ENCODE data around the gene DEFB132.

Gene DEFB132

DNA sequence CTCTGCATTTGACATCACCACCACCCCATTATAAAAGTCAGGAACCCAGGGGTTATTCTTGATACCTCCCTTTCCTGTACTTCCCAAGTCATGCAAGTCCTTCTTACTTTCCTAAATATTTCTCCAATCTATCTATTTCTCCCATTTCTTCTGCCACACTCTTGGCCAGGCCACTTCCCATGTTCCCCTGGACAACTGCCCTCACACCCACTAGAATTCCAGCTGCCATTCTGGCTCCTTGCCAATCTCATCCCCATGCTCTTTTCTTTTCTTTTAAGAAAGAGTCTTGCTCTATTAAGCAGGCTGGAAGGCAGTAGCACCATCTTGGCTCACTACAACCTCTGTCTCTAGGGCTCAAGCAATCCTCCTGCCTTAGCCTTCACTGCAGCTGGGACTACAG, 15.2 kb downstream of the DEFB132 start:
- Histone ChIP-seq H3K36me3 (ENCODE audit: low read length) (no peaks in the 10 kb centered on the region), H4K20me1 (ENCODE audit: low read depth, low read length) (no peaks in the 10 kb centered on the region), H3K9me2 (replicated peaks; ENCODE audit: insufficient read depth, low read length) (no peaks in the 10 kb centered on the region), H3K9me3 (ENCODE audit: insufficient read depth, low read length) (no peaks in the 10 kb centered on the region), H3K27ac (ENCODE audit: low read depth, low read length) (no peak overlapping the region), H3K9ac (ENCODE audit: low read length) (no peak overlapping the region), H3K4me2 (ENCODE audit: low read depth, low read length, poor library complexity, severe bottlenecking) (no peak overlapping the region), H3K27me3 (ENCODE audit: low read length) (no peaks in the 10 kb centered on the region), H2AFZ (ENCODE audit: low read depth, low read length, severe bottlenecking) (no peak overlapping the region), H3F3A (ENCODE audit: insufficient read depth) (no peaks in the 10 kb centered on the region), H3K4me3 (ENCODE audit: insufficient read depth, low read length, poor library complexity, severe bottlenecking) (no peak overlapping the region), H3K79me2 (ENCODE audit: insufficient read depth, low read length) (no peaks in the 10 kb centered on the region)
- TF ChIP-seq, protein P1, sequence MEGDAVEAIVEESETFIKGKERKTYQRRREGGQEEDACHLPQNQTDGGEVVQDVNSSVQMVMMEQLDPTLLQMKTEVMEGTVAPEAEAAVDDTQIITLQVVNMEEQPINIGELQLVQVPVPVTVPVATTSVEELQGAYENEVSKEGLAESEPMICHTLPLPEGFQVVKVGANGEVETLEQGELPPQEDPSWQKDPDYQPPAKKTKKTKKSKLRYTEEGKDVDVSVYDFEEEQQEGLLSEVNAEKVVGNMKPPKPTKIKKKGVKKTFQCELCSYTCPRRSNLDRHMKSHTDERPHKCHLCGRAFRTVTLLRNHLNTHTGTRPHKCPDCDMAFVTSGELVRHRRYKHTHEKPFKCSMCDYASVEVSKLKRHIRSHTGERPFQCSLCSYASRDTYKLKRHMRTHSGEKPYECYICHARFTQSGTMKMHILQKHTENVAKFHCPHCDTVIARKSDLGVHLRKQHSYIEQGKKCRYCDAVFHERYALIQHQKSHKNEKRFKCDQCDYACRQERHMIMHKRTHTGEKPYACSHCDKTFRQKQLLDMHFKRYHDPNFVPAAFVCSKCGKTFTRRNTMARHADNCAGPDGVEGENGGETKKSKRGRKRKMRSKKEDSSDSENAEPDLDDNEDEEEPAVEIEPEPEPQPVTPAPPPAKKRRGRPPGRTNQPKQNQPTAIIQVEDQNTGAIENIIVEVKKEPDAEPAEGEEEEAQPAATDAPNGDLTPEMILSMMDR (IDR thresholded peaks at IDR 0.05; ENCODE audit: insufficient read depth, low read length, poor library complexity, severe bottlenecking) = no peak
- no peak for TF ChIP-seq EZH2phosphoT487 (conservative IDR thresholded peaks at IDR 0.05; ENCODE audit: low read length)

DNA sequence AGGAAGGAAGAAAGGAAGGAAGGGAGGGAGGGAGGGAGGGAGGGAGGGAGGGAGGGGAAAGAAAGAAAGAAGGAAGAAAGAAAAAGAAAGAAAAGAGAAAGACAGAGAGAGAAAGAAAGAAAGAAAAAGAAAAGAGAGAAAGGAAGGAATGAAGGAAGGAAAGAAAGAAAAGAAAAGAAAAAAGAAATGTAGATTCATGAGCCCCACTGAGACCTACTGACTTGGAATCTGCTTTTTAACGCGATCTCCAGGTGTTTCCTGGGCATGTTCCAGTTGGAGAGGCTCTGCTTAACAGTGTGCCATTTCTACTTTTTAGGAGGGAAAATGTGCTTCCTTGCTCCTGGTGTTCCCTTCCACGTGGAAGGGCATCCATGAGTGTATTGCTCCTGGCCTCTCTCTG, 16.4 kb downstream of the DEFB132 start:
- no peak for TF ChIP-seq EZH2phosphoT487 (conservative IDR thresholded peaks at IDR 0.05; ENCODE audit: low read length)
- TF ChIP-seq, protein P1 (IDR thresholded peaks at IDR 0.05; ENCODE audit: insufficient read depth, low read length, poor library complexity, severe bottlenecking) = no peak
- Histone ChIP-seq H3K9ac (ENCODE audit: low read length) (no peak overlapping the region), H3K27ac (ENCODE audit: low read depth, low read length) (no peak overlapping the region), H4K20me1 (ENCODE audit: low read depth, low read length) (no peaks in the 10 kb centered on the region), H3F3A (ENCODE audit: insufficient read depth) (no peaks in the 10 kb centered on the region), H3K9me3 (ENCODE audit: insufficient read depth, low read length) (no peaks in the 10 kb centered on the region), H3K9me2 (replicated peaks; ENCODE audit: insufficient read depth, low read length) (no peaks in the 10 kb centered on the region), H3K79me2 (ENCODE audit: insufficient read depth, low read length) (no peaks in the 10 kb centered on the region), H3K4me2 (ENCODE audit: low read depth, low read length, poor library complexity, severe bottlenecking) (no peak overlapping the region), H3K27me3 (ENCODE audit: low read length) (no peaks in the 10 kb centered on the region), H3K36me3 (ENCODE audit: low read length) (no peaks in the 10 kb centered on the region), H2AFZ (ENCODE audit: low read depth, low read length, severe bottlenecking) (no peak overlapping the region), H3K4me3 (ENCODE audit: insufficient read depth, low read length, poor library complexity, severe bottlenecking) (no peak overlapping the region)

DNA sequence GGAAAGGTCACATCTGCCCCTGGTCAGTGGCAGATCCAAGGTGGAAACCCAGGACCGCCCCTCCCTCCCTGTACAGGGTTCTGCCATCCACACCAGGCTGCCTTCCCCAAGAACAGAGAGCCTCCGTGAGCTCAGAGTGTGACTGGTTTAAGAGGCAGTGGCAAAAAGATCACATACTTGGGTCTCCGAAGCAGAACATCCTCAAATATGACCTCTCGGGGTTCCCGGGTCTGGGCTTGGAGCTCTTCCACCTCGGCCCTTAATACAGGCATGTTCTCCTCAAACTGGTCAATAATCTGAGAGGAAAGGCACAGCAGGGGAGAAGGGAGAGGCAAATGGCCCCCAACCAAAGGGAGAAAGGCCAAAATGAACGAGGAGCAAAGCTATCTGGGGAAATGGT, 18.3 kb downstream of the DEFB132 start:
- no peak for TF ChIP-seq EZH2phosphoT487 (conservative IDR thresholded peaks at IDR 0.05; ENCODE audit: low read length)
- TF ChIP-seq, protein P1 (IDR thresholded peaks at IDR 0.05; ENCODE audit: insufficient read depth, low read length, poor library complexity, severe bottlenecking) = no peak
- Histone ChIP-seq H3F3A (ENCODE audit: insufficient read depth) (no peaks in the 10 kb centered on the region), H3K79me2 (ENCODE audit: insufficient read depth, low read length) (no peaks in the 10 kb centered on the region), H3K9me2 (replicated peaks; ENCODE audit: insufficient read depth, low read length) (no peaks in the 10 kb centered on the region), H3K36me3 (ENCODE audit: low read length) (no peaks in the 10 kb centered on the region), H3K27ac (ENCODE audit: low read depth, low read length) (no peak overlapping the region), H2AFZ (ENCODE audit: low read depth, low read length, severe bottlenecking) (no peak overlapping the region), H3K4me2 (ENCODE audit: low read depth, low read length, poor library complexity, severe bottlenecking) (no peak overlapping the region), H3K27me3 (ENCODE audit: low read length) (no peaks in the 10 kb centered on the region), H3K9me3 (ENCODE audit: insufficient read depth, low read length) (no peaks in the 10 kb centered on the region), H4K20me1 (ENCODE audit: low read depth, low read length) (no peaks in the 10 kb centered on the region), H3K9ac (ENCODE audit: low read length) (no peak overlapping the region), H3K4me3 (ENCODE audit: insufficient read depth, low read length, poor library complexity, severe bottlenecking) (no peak overlapping the region)

Data from SU-DHL-6 (cell line).